ENCODE measurements around the gene SNAPC4. TPM values are rescaled to one million over a fixed set of nuclear protein-coding genes. Genes with fewer than 3 reads are reported as not detected.

The SNAPC4 gene
- total and polyA plus RNA-seq, 3 donors from 2014 or later, result 21.2 to 35.9 (median 29.5) TPM

- peak; percentile 33 for DNase-seq
- Histone ChIP-seq H3K4me3 (no peak overlapping the region), H3K9me3 (no peaks in the 10 kb centered on the region), H3K27me3 (no peaks in the 10 kb centered on the region), H3K27ac (peak overlapping the region in 1 of 2 donors; percentile 19), H3K4me1 (peaks cover 32% of the 10 kb centered on the region), H3K36me3 (ENCODE audit: low read depth, missing control alignments) (peaks cover 3% of the 10 kb centered on the region)
- WGBS, 2 donors, result 64 to 74% methylated on average over 7 to 8 of the region's 8 CpGs
- intact Hi-C loops (cut with DNase I; ENCODE audit: low total_unique reads), result no loop called here
- TF ChIP-seq POLR2A (IDR thresholded peaks at IDR 0.05) (no peak), CTCF (IDR thresholded peaks at IDR 0.05) (no peak)
Measured at GRCh38 chr9:136437430-136437829, 37.5 kb upstream of the SNAPC4 start.

GRCh38 chr9:136436055-136436634, 36.2 kb upstream of the SNAPC4 start:
- Histone ChIP-seq H3K4me3 (no peak overlapping the region), H3K4me1 (peaks cover 32% of the 10 kb centered on the region), H3K9me3 (no peaks in the 10 kb centered on the region), H3K27me3 (no peaks in the 10 kb centered on the region), H3K27ac (no peak overlapping the region), H3K36me3 (ENCODE audit: low read depth, missing control alignments) (peaks cover 2% of the 10 kb centered on the region)
- TF ChIP-seq CTCF (IDR thresholded peaks at IDR 0.05) (no peak), POLR2A (IDR thresholded peaks at IDR 0.05) (no peak)
- 87 to 90% methylated on average over 10 to 25 of the region's 25 CpGs for WGBS, 2 donors
- DNase-seq, result no peak
- intact Hi-C loops (cut with DNase I; ENCODE audit: low total_unique reads), result no loop called here

- WGBS, 2 donors, result 79 to 91% methylated on average over 9 to 16 of the region's 17 CpGs
- H3K36me3 ChIP-seq (ENCODE audit: low read depth, missing control alignments), result no peaks in the 10 kb centered on the region
- no peak for DNase-seq
- peaks cover 18% of the 10 kb centered on the region for H3K4me1 ChIP-seq
- H3K9me3 ChIP-seq, result no peaks in the 10 kb centered on the region
- H3K4me3 ChIP-seq, result no peak overlapping the region
- TF ChIP-seq CTCF (IDR thresholded peaks at IDR 0.05), result no peak
- TF ChIP-seq POLR2A (IDR thresholded peaks at IDR 0.05), result no peak
- no peaks in the 10 kb centered on the region for H3K27me3 ChIP-seq
- intact Hi-C loops (cut with DNase I; ENCODE audit: low total_unique reads), result no loop called here
- H3K27ac ChIP-seq, result no peak overlapping the region
Measured at GRCh38 chr9:136434580-136435169, 34.7 kb upstream of the SNAPC4 start.

GRCh38 chr9:136433849-136434579, 34.0 kb upstream of the SNAPC4 start:
- no peak for DNase-seq
- no peaks in the 10 kb centered on the region for H3K9me3 ChIP-seq
- intact Hi-C loops (cut with DNase I; ENCODE audit: low total_unique reads), result no loop called here
- 82 to 91% methylated on average over 12 to 37 of the region's 37 CpGs for WGBS, 2 donors
- TF ChIP-seq CTCF (IDR thresholded peaks at IDR 0.05) (no peak), POLR2A (IDR thresholded peaks at IDR 0.05) (no peak)
- H3K4me3 ChIP-seq, result no peak overlapping the region
- no peak overlapping the region for H3K27ac ChIP-seq
- no peaks in the 10 kb centered on the region for H3K27me3 ChIP-seq
- H3K4me1 ChIP-seq, result peaks cover 18% of the 10 kb centered on the region
- H3K36me3 ChIP-seq (ENCODE audit: low read depth, missing control alignments), result no peaks in the 10 kb centered on the region

Data from testis (tissue), 3 donors.